Measurements from ENCODE around the gene GPR132.

The GPR132 gene

DNA sequence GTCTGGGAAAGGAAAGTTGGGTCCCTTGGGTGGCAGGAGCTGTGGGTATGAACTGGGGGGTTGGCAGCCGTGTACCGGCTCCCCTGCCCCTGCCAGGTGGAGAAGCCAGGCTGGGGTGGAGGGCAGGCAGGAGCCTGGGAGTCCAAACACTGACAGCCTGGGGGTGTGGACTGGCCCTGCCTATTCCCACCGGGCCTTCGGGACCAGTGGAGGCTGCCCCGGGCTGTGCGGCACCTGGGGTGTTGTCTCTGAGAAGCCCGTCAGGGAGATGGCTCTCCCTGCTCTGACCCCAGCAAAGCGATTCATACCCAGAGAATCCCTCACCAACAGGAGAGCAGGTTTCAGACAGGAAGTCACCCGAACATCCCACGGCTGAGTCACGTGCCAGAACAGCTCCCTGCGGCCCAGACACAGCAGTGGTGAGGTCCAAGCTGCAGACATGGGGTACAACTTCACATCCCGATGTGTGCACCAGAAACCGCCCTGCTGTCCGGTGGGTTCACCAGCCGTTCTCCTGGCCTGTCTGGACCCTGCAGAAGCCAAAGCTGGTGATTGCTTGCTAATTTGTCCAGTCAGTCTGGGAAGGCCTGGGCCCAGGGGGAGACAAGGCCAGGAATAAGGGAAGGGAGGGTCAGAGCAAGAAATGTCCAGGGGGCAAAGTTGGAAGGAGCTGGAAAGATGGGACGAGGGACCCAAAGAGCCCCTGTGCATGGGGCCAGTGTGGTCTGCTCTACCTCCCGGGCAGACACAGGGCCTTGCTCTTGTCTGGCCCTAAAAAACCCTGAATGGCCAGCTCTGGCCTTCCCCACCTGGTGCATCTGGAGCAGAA, 2.1 kb upstream of the GPR132 start:
- H3K4me3 ChIP-seq (ENCODE audit: low read length) = no peak overlapping the region
- TF ChIP-seq ZNF274 (IDR thresholded peaks at IDR 0.05; ENCODE audit: low read depth, low read length) = no peak

DNA sequence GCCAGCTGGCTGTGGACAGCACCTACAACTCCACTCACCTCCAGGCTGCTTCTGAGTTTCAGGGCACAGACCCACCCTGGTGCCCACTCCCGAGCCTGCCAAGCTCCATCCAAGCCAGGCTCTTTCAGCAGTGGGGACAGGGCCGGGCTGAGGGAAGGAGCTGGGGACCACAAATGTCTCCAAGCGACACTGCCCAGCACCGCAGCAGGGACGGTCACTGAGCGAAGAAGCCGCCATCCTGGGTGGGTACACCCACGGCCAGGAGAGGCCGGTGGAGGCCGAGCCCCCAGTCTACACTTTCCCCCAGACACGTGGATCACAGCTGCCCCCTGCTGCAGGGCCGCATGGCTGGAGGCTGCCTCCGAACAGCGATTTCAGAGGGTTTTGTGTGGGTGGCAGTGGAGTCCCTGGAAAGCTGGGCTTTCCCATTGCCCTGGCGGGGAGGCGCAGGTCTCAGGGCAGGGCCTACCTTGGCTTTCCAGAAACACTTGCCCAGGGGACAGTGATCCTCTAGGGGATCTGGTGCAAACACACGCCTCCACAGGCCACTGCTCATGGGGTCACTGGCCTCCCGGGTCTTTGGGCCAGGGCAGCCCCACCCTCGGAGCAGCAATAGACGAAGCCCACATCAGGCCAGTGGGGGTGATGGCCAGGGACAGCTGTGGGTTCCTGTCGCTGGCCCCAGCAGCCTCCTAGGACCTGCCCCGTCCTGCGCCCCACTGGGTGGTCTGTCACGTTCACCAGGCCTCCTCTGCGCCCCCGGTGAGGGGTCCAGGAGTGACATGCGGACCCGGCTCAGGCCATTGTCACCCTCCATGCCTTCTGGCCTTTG, 1.2 kb upstream of the GPR132 start:
- peak overlapping the region; percentile 85; the same call in 1 of the 2 replicates for H3K4me3 ChIP-seq (ENCODE audit: low read length)
- TF ChIP-seq ZNF274 (IDR thresholded peaks at IDR 0.05; ENCODE audit: low read depth, low read length) = no peak

DNA sequence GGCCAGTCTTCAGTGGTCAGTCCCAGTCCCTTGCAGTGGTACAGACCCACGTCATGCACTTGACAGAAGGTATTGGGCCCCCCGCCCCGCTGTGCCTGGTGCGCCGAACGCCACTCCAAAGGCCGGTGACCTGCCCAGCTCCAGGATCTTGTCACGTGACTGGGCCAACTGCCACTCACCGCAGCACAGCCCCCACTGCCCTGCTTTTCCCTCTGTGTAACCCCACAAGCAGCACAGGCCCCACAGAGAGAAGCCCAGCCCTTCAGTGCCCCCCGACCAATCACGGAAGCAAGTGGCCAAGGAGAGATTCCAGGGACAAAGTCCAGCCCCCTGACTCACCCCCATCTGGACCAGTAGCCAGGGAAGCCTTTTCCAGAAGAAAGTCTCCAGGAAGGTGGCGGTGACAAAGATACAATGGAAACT, 498 bp downstream of the GPR132 start:
- peak overlapping the region; percentile 85 for H3K4me3 ChIP-seq (ENCODE audit: low read length)
- TF ChIP-seq ZNF274 (IDR thresholded peaks at IDR 0.05; ENCODE audit: low read depth, low read length) = no peak

DNA sequence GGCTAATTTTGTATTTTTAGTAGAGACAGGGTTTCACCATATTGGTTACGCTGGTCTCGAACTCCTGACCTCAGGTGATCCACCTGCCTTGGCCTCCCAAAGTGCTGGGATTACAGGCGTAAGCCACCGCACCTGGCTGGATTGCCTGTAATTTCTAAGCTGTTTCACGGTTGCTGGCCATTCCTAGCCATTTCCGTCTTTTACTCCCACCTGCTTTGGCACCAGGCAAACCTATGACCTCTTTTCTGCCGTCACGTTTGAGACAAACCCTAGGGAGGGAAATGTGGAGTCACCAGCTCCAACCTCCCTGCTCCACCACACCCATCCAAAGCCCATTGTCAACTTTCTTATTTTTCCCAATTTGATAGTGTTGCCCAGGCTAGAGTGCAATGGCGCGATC, 1.2 kb downstream of the GPR132 start:
- TF ChIP-seq ZNF274 (IDR thresholded peaks at IDR 0.05; ENCODE audit: low read depth, low read length) = no peak
- H3K4me3 ChIP-seq (ENCODE audit: low read length) = peak overlapping the region; percentile 85

DNA sequence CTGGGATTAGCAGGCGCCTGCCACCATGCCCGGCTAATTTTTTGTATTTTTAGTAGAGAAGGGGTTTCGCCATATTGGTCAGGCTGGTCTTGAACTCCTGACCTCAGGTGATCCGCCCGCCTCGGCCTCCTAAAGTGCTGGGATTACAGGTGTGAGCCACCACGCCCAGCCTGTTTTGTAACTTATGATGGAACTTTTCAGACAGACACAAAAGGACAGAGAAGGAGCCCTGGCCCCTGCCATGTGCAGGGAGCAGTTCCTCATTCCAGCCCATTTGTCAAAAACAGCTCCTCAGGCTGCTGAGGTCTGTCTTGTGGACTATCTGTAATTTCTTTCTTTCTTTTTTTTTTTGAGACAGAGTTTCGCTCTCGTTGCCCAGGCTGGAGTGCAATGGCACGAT, 1.7 kb downstream of the GPR132 start:
- H3K4me3 ChIP-seq (ENCODE audit: low read length) = peak overlapping the region; percentile 56; the same call in 1 of the 2 replicates

DNA sequence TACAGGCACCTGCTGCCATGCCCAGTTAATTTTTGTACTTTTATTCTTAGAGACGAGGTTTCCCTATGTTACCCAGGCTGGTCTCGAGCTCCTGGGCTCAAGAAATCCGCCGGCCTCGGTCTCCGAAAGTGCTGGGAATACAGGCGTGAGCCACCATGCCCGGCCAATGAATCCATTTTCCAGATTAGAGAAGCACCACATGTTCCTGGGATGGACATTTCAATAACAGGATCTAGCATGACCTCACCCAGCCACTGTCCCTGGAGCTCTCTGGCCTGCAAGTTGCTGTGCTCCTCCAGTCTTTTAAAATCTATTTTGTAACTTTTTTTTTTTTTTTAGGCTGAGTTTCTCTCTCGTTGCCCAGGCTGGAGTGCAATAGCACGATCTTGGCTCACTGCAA, 2.2 kb downstream of the GPR132 start:
- TF ChIP-seq ZNF274 (IDR thresholded peaks at IDR 0.05; ENCODE audit: low read depth, low read length) = no peak
- H3K4me3 ChIP-seq (ENCODE audit: low read length) = peak overlapping the region; percentile 56

DNA sequence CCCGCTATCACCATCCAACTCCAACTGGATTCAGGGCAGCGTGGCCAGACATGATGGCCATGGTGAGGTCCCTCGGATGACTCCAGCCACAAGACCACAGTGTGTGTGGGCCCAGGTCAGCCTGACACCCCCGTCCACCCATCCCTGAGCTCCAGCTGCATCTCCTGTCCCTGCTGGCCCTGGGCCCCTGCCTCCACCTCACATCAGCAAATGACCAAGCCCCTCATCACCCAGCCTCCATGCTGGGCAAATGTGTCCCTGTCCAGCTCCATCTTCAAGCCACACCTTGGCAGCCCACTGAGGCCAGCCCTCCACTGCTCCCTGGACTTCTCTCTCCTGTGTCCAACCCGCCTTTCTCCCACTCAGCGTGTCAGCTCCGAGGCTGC, 3.2 kb downstream of the GPR132 start:
- H3K4me3 ChIP-seq (ENCODE audit: low read length) = peak overlapping the region; percentile 56; the same call in 1 of the 2 replicates
- no peak for TF ChIP-seq ZNF274 (IDR thresholded peaks at IDR 0.05; ENCODE audit: low read depth, low read length)

DNA sequence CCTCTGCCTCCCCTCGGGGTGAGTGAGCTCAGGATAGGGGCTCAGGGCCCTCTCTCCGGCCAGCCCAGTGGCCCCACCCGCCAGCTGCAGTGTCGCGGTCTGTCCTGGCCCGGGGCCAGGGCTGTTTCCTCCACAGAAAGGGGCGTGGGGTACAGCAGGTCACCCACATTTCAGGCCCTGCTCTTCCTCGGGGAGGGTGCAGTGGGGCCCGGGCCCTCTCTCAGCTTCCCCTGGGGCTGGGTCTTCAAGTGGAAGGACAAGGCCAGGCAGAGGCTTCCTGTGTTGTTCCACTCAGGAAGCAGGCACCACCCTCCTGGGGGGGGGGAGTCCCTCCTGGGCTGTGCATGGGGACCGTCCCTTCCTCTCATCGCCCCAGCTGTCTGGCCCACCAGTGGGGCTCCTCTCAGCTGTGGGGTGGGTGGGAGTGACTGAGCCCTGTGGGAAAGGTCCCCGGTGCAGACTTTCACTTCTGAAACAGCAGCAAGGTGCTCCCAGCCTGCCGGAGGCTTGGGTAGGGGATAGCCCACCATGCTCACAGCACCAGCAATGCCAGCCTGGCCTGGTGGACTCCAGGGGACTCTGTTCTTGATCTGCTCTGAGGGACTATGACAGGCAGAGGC, 3.7 kb downstream of the GPR132 start:
- no peak for TF ChIP-seq ZNF274 (IDR thresholded peaks at IDR 0.05; ENCODE audit: low read depth, low read length)
- peak overlapping the region; percentile 56; the same call in 1 of the 2 replicates for H3K4me3 ChIP-seq (ENCODE audit: low read length)

DNA sequence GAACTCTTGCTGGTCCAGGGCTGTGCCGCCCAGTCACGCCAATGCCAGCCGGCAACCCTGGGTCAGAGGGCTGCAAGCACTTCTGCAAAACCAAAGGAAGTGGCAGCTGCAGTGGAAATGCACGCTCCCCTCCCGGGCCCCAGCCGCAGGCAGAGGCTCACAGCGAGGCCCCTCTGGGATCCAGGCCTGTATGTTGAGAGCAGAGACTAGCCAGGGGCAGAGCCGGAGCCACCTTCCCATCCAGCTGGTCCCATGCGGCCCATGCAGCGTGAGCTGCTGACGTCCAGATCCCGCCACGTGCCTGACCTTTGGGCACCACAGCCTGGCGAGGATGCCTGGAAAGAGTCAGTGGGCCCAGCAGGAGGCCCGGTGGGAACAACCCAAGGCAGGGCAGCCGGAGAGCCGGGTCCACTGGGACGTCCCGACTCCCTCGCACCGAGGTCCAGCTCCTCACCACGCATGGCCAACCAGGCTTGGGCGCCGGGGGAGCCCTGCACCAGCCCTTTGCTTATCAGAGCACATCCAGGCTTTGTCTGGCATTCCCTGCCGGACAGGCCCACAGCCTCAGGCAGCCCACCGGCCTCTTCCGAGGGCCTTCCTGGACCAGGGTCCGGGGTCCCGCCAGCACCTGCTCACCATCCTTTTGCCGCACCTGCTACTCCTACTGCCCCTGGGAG, 4.3 kb downstream of the GPR132 start:
- no peak for TF ChIP-seq ZNF274 (IDR thresholded peaks at IDR 0.05; ENCODE audit: low read depth, low read length)
- peak overlapping the region; percentile 56; the same call in 1 of the 2 replicates for H3K4me3 ChIP-seq (ENCODE audit: low read length)

DNA sequence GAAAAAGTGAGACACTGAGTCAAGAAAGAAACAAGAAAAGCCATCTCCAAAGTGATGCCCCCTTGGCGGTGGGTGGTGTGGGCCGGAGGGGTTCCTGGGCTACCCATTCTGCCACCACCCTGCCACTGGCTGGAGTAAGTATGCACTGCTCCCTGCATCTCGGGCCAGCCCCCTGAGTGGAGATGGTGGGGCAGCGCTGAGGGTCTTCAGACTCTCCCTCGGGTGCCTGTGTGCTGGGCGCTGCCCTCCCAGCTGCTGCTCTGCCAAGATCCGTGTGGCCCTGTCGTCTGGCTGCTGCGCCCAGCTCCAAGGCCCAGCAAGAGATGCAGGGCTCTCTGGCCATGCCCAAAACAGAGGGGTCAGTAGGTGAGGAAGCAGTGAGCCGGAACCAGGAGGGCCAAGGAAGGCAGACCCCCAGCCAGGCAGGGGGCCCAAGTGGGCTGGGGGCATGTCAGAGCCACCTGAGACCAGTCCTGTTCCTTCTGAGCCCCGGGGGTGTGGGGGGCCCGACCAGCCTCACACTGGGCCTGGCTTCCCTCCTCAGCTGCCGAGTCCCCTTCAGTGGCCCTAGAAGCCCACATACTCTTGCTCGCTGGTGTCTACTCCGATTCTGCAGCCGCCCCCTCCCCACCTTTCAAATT, 5.2 kb downstream of the GPR132 start:
- peak overlapping the region; percentile 56; the same call in 1 of the 2 replicates for H3K4me3 ChIP-seq (ENCODE audit: low read length)
- no peak for TF ChIP-seq ZNF274 (IDR thresholded peaks at IDR 0.05; ENCODE audit: low read depth, low read length)

DNA sequence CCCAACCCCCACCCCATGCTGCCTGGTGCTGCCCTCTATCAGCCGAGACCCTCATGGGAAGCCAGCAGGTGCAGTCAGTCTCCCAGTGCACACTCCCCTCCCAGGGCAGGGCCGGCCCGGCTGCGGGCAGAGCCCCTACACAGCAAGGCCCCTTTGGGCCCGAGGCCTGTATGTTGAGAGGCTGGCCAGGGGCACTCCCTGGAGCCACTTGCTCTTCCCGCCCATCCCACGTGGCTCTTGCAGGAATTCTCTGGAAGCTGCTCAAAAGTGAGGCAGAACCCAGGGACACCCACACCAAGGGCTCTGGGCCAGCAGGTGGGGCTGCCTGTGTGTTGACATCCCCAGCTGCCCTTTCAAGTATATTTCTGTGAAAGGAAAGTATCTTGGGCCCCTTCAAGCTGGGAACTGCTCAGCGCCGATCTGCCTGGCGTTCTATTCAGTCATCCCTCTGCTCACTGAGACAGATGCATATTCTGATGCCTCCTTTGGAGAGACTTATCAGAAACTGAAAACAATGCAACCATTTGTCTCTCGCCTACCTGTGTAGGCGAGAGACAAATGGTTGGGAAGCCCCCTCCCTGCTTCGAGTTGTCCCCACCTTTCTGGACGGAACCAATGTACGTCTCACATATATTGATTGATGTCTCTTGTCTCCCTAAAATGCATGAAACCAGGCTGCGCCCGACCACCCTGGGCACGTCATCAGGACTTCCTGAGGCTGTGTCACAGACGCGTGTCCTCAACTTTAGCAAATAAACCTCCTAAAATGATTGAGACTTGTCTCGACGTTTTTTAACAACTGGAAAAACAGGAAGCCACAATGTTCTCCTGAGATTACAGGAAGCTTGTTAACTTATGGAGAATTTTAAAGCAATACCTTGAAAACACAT, 6.0 kb downstream of the GPR132 start:
- TF ChIP-seq ZNF274 (IDR thresholded peaks at IDR 0.05; ENCODE audit: low read depth, low read length) = no peak
- H3K4me3 ChIP-seq (ENCODE audit: low read length) = no peak overlapping the region; the same call in 1 of the 2 replicates

DNA sequence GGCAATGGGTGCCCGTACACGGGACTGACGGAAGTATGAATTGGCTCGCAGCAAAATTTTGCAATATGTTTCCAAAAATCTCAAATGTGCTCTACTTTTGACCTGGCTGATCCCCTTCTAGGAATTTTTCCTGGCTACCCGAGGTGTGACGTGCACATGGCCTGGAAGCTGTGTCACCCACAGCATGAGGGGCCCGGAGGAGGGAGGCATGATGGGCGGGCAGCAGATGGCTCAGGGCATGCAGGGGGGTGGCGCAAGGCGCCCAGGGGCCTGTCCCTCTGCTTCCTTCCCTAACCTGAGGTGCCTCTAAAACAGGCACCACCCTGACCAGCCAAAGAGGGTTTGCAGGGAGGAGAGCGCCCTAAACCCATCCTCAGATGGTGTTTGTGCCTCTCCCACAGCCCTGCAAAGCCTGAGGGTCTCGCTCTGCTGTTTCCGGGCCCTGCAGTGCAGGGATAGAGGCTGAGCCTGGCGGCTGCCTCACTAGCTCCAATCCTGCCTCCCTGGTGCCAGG, 6.7 kb downstream of the GPR132 start:
- no peak for TF ChIP-seq ZNF274 (IDR thresholded peaks at IDR 0.05; ENCODE audit: low read depth, low read length)
- no peak overlapping the region for H3K4me3 ChIP-seq (ENCODE audit: low read length)
